Liver (tissue), 3 donors: Measurements from ENCODE around the gene SPART.

Source experiments
- ATF3 ChIP-seq: IDR thresholded peaks from 2 replicates; pipeline ENCODE4 v1.6.1; 2016; ENCODE audit warnings: antibody characterized with exemption
- CTCF ChIP-seq: fragments of 150-350 bp; IDR thresholded peaks from 2 replicates; pipeline ENCODE4 v1.5.1; 2017; ENCODE audit warnings: improper control_type of control experiment, low read depth, low read length; ENCODE audit not compliant: missing input control
- EGR1 ChIP-seq, 2 donors: IDR thresholded peaks; 2 replicates each; pipeline ENCODE4 v1.6.1; 2016 to 2018; ENCODE audit warnings: antibody characterized with exemption in 2 of 2, low read depth in 2 of 2
- FOXA1 ChIP-seq: IDR thresholded peaks from 2 replicates; pipeline ENCODE4 v1.6.1; 2016; ENCODE audit warnings: antibody characterized with exemption
- GABPA ChIP-seq, 2 donors: IDR thresholded peaks in 1 of 2; conservative IDR thresholded peaks in 1 of 2; 2 replicates each; pipeline ENCODE4 v1.6.1; 2016; ENCODE audit warnings: antibody characterized with exemption in 2 of 2, mild to moderate bottlenecking in 1 of 2, moderate library complexity in 1 of 2
- JUND ChIP-seq, 2 donors: IDR thresholded peaks; 2 replicates each; pipeline ENCODE4 v1.6.1; 2016; ENCODE audit warnings: antibody characterized with exemption in 2 of 2
- MAX ChIP-seq: IDR thresholded peaks from 2 replicates; pipeline ENCODE4 v1.6.1; 2016; ENCODE audit warnings: antibody characterized with exemption
- RAD21 ChIP-seq, 2 donors: IDR thresholded peaks; 2 replicates each; pipeline ENCODE4 v1.6.1; 2016; ENCODE audit warnings: antibody characterized with exemption in 2 of 2, mild to moderate bottlenecking in 2 of 2
- REST ChIP-seq: IDR thresholded peaks from 2 replicates; pipeline ENCODE4 v1.6.1; 2016; ENCODE audit warnings: antibody characterized with exemption, mild to moderate bottlenecking
- RXRA ChIP-seq, 2 donors: IDR thresholded peaks; 2 replicates each; pipeline ENCODE4 v1.6.1; 2017 to 2018; ENCODE audit warnings: antibody characterized with exemption in 2 of 2, mild to moderate bottlenecking in 1 of 2
- SP1 ChIP-seq: IDR thresholded peaks from 2 replicates; pipeline ENCODE4 v1.6.1; 2018; ENCODE audit warnings: antibody characterized with exemption, mild to moderate bottlenecking
- YY1 ChIP-seq: IDR thresholded peaks from 2 replicates; pipeline ENCODE4 v1.6.1; 2016; ENCODE audit warnings: antibody characterized with exemption, mild to moderate bottlenecking
- ZBTB33 ChIP-seq: IDR thresholded peaks from 2 replicates; pipeline ENCODE4 v1.6.1; 2016; ENCODE audit warnings: antibody characterized with exemption
- donor health status: healthy.
- donor health status: healthy.

GRCh38 chr13:36337938-36338641, 8.1 kb downstream of the SPART start:
- no peak for TF ChIP-seq YY1
- TF ChIP-seq CTCF = no peak
- no peak for TF ChIP-seq ATF3
- no peak for TF ChIP-seq REST
- TF ChIP-seq RAD21 (IDR thresholded peaks at IDR 0.05) = no peak
- TF ChIP-seq FOXA1 = no peak
- TF ChIP-seq SP1 = no peak
- no peak for TF ChIP-seq RXRA (IDR thresholded peaks at IDR 0.05)
- no peak for TF ChIP-seq JUND (IDR thresholded peaks at IDR 0.05)
- no peak for TF ChIP-seq GABPA (IDR thresholded peaks at IDR 0.05 in 1 of 2, conservative IDR thresholded peaks at IDR 0.05 in 1 of 2)
- TF ChIP-seq MAX = no peak
- no peak for TF ChIP-seq EGR1 (IDR thresholded peaks at IDR 0.05; ENCODE audit: low read depth in 2 of 2)
- TF ChIP-seq ZBTB33 = no peak
